ENCODE measurements around the gene BOLA2B.
"Not testable (repeated sequence)": the region's sequence is repeated elsewhere in the genome, so short reads cannot be mapped to it uniquely, and the experiment has no call there.

Gene BOLA2B

GRCh38 chr16:30193615-30194014 is at the start of gene BOLA2B, which contains the start of gene SLX1A:
Gene BOLA2B, minus strand, starts transcription at chr16:30193666. Its CDS starts 71 bp downstream, at chr16:30193595.
Gene SLX1A, plus strand, starts transcription at chr16:30193875. Its CDS starts 210 bp downstream, at chr16:30194085.
- DNase-seq: not testable (repeated sequence)

GRCh38 chr16:30217082-30217481 is 23.6 kb upstream of the BOLA2B start:
- DNase-seq: not testable (repeated sequence)

GRCh38 chr16:30211414-30211813 is 17.9 kb upstream of the BOLA2B start:
- DNase-seq: not testable (repeated sequence)

- not testable (repeated sequence) for DNase-seq
These were observed 15.6 kb upstream of the BOLA2B start for GRCh38 chr16:30209032-30209431.

GRCh38 chr16:30207063-30207704 is 13.7 kb upstream of the BOLA2B start:
- DNase-seq: not testable (repeated sequence)

- not testable (repeated sequence) for DNase-seq
These were observed 12.8 kb upstream of the BOLA2B start for GRCh38 chr16:30206252-30206651.

- DNase-seq: not testable (repeated sequence)
These were observed 12.2 kb upstream of the BOLA2B start for GRCh38 chr16:30205541-30206236.

- not testable (repeated sequence) for DNase-seq
These were observed 6.3 kb upstream of the BOLA2B start for GRCh38 chr16:30199608-30200343.

- not testable (repeated sequence) for DNase-seq
These were observed 5.6 kb upstream of the BOLA2B start, which contains the start of gene SULT1A3 for GRCh38 chr16:30199049-30199448. Gene SULT1A3, plus strand, starts transcription at chr16:30199255. Its CDS starts 1,474 bp downstream, at chr16:30200729.

- not testable (repeated sequence) for DNase-seq
These were observed 3.5 kb upstream of the BOLA2B start for GRCh38 chr16:30197001-30197400.

- not testable (repeated sequence) for DNase-seq
These were observed 883 bp upstream of the BOLA2B start for GRCh38 chr16:30194172-30194925.

- DNase-seq: not testable (repeated sequence)
These were observed 368 bp downstream of the BOLA2B start for GRCh38 chr16:30193098-30193497.

GRCh38 chr16:30191158-30191557 is 2.3 kb downstream of the BOLA2B start:
- DNase-seq: not testable (repeated sequence)

- DNase-seq: no peak
These were observed 5.4 kb downstream of the BOLA2B start for GRCh38 chr16:30187971-30188561.

- DNase-seq: no peak
These were observed 6.0 kb downstream of the BOLA2B start for GRCh38 chr16:30187556-30187865.

- no peak for DNase-seq
These were observed 6.5 kb downstream of the BOLA2B start for GRCh38 chr16:30186782-30187555.

- no peak for DNase-seq
These were observed 7.1 kb downstream of the BOLA2B start for GRCh38 chr16:30186444-30186781.

GRCh38 chr16:30185683-30186421 is 7.6 kb downstream of the BOLA2B start:
- no peak for DNase-seq

- no peak for DNase-seq
These were observed 8.4 kb downstream of the BOLA2B start for GRCh38 chr16:30184891-30185682.
